Measurements from ENCODE around the gene NKD2.

Gene NKD2

DNA sequence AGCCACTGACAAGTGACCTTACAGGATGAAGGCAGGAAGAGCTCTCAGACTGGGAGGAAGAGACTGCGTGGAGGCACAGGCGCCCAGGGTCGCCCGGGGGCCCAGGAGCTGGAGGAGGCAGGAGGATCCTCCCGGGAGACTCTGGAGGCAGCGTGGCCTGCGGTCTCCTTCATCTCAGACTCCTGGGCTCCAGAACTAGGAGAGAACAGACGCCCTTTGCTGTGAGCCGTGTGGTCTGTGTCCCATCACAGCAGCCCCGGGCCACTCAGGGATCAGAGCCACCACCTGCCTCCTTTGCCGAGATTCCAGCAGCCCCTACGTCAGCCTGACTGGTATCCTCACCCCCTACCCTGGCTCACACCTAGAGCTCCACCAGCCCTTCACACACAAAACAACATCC is 58.1 kb downstream of the NKD2 start:
- TF ChIP-seq, protein P1, sequence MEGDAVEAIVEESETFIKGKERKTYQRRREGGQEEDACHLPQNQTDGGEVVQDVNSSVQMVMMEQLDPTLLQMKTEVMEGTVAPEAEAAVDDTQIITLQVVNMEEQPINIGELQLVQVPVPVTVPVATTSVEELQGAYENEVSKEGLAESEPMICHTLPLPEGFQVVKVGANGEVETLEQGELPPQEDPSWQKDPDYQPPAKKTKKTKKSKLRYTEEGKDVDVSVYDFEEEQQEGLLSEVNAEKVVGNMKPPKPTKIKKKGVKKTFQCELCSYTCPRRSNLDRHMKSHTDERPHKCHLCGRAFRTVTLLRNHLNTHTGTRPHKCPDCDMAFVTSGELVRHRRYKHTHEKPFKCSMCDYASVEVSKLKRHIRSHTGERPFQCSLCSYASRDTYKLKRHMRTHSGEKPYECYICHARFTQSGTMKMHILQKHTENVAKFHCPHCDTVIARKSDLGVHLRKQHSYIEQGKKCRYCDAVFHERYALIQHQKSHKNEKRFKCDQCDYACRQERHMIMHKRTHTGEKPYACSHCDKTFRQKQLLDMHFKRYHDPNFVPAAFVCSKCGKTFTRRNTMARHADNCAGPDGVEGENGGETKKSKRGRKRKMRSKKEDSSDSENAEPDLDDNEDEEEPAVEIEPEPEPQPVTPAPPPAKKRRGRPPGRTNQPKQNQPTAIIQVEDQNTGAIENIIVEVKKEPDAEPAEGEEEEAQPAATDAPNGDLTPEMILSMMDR (IDR thresholded peaks at IDR 0.05; ENCODE audit: low read depth, low read length), result no peak
- DNase-seq (ENCODE audit: extremely low read depth, low read depth), result no peak

DNA sequence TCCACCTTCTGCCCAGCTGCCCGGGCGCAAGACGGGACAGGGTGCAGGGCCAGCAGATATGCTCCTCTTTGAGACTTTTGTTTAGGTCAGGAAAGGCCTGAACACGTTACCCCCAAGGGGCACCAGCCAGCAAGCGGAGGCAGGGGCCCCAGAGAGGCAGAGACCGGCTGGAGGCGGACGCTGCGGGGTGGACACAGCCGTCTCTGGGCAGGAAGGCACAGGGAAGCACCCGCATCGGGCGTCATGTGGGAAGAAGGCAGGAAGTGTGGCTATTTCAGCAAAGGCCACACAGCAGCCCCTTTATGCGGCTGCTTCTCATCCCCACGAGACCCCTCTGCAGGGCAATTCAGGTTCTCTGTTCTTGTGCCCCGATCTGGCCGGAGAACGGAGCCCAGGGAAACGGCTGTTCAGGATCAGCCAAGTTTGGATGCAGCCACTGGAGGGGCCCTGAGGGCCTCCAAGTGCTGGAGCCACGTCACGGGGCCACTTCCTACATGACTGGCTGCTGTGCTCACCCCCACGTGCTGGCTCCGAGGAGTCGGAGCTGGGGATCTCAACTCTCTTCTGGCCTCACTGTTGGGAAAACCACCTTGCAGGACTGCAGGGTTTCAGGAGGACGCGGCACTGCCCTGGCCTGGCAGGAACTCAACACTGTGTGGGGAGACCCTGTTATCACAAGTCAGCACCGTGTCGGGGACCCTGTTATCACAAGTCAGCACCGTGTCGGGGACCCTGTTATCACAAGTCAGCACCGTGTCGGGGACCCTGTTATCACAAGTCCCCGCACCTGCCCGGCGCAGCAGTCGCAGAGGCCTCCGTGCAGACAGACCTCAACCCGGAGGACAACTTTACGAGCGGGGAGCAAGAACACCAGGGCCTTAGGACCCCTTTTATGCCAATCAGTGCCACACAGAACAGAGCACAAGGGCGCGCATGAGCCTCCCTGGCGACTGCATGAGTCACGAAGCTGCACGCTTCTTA is 58.8 kb downstream of the NKD2 start:
- TF ChIP-seq, protein P1 (IDR thresholded peaks at IDR 0.05; ENCODE audit: low read depth, low read length), result no peak
- no peak for DNase-seq (ENCODE audit: extremely low read depth, low read depth)

DNA sequence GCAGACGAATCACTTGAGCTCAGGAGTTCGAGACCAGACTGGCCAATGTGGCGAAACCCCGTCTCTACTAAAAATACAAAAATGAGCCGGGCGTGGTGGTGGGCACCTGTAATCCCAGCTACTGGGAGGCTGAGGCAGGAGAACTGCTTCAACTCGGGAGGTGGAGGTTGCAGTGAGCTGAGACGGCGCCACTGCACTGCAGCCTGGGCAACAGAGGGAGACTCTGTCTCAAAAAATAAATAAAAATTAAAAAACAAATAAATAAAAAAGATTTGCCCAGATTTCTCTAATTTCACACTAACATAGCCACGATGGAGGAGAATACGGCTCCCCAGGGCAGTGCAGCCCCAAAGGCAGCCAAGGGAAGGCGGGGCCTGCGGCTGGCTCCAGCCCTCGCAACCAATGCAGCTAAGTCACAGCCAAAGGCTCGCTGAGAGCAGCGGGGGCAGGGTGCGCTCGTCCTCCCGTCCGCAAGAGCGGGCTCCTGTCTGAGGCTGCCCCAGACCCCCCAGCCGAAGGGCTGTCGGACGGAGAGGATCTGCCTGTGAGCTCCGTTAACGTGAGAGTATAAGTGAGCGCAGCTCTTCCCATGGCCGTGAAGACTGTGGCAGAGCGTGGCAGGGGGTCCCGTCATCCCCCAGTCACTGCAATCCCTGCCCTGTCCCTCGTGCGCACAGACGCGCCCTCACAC is 59.7 kb downstream of the NKD2 start:
- TF ChIP-seq, protein P1 (IDR thresholded peaks at IDR 0.05; ENCODE audit: low read depth, low read length), result no peak
- DNase-seq (ENCODE audit: extremely low read depth, low read depth), result no peak

DNA sequence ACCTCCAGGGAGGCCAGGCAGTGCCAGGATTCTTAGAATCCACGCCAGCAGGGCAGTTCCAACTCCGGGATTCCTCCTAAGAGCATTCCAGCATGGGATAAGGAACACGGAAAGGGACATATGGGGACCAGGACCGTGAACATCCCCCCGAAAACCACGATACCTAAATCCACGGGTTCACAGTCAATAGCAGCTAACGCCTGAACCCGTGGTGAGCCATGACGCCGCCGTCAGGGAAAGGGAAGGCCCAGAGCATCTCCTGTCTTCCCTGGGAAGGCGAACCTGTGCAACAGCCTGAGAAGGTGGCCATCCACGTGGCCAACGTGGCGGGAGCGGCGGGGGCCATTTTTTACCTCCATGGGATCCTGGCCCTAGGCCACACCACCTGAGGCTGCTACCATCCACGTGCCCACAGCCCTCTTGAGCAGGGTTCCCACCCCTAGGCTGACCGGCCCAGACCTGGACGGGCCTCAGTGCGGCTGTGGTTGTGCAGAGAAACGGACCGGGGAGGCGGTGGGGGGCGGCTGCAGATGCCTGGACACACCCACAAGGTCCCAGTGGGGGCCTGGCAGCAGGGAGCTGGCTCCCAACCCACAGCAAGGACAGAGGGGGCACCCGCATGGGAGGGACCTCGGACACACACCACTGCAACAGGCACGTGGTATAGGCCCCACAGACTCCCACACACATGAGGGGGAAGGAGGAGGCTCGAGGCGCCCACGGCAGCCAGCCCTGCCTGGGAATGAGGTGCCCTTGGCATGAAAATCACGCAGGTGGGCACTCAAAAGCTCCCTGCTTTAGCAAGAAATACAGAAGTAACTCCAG is 60.5 kb downstream of the NKD2 start:
- DNase-seq (ENCODE audit: extremely low read depth, low read depth), result no peak
- TF ChIP-seq, protein P1 (IDR thresholded peaks at IDR 0.05; ENCODE audit: low read depth, low read length), result no peak

DNA sequence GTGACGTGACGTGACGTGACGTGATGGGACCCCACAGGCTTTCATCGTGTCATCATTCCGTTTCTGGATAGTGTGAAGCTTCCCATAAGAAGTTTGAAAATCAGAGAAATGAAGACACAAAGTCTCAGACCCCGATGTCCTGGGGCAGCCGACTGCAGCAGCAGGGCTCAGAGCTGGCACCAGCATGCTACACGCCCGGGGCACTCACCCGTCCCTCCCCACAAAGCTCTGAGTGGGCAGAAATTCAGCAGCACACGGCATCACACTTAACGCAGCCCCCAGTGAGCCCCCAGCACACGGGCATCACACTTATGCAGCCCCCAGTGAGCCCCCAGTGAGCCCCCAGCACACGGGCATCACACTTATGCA is 61.1 kb downstream of the NKD2 start:
- TF ChIP-seq, protein P1 (IDR thresholded peaks at IDR 0.05; ENCODE audit: low read depth, low read length), result no peak

DNA sequence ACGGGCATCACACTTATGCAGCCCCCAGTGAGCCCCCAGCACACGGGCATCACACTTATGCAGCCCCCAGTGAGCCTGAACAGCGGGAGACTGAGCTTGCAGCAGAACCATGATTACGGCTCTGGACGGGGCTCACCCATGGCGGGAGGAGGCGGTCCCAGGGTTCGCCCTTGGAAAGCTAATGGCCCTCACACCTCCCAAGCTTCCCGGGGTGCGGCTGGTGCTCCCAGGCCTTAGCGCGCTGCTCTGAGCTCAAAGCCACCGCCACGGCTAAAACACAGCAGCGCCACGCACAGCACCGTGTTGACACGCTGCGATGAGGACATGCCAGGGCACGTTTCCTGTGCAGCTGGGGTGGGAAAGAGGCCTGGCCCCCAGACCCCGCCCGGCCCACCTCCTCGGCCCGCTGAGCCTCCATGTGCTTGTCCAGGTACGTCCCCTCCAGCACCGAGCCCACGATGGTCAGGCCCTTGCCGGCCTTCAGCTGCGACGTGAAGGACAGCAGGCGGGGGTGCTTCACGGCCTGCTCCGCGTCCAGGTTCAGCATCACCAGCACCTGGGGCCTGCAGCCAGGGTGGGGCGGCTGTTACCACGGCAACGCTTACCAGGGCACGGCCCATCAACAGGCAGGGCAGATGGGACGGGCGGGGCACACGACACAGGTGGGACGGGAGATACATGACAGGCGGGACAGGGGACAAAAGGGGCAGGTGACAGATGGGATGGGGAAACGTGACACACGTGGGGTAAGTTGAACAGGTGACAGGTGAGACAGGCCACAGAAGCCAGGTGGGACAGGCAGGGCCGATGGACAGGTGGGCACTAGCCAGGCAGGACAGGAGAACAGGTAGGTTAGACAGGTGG is 64.9 kb downstream of the NKD2 start:
- TF ChIP-seq, protein P1 (IDR thresholded peaks at IDR 0.05; ENCODE audit: low read depth, low read length), result no peak
- DNase-seq (ENCODE audit: extremely low read depth, low read depth), result no peak

More for the DNA sequence above, 61.1 kb downstream of the NKD2 start:
- DNase-seq (ENCODE audit: extremely low read depth, low read depth), result no peak

Measured in AG09319 (cell line).